ENCODE measurements around the gene TXNDC15.

- TF ChIP-seq CTCF (IDR thresholded peaks at IDR 0.05) (no peak), POLR2A (IDR thresholded peaks at IDR 0.05) (no peak)
Observed at GRCh38 chr5:134879456-134879855, 5.3 kb downstream of the TXNDC15 start.

Data from esophagus squamous epithelium (tissue), 4 donors.